ENCODE data around the gene FOXB2.
A peak's percentile ranks its signal among the peaks of the same experiment; 100 is the strongest.
"Not testable (repeated sequence)": the region's sequence is repeated elsewhere in the genome, so short reads cannot be mapped to it uniquely, and the experiment has no call there.

The FOXB2 gene

DNA sequence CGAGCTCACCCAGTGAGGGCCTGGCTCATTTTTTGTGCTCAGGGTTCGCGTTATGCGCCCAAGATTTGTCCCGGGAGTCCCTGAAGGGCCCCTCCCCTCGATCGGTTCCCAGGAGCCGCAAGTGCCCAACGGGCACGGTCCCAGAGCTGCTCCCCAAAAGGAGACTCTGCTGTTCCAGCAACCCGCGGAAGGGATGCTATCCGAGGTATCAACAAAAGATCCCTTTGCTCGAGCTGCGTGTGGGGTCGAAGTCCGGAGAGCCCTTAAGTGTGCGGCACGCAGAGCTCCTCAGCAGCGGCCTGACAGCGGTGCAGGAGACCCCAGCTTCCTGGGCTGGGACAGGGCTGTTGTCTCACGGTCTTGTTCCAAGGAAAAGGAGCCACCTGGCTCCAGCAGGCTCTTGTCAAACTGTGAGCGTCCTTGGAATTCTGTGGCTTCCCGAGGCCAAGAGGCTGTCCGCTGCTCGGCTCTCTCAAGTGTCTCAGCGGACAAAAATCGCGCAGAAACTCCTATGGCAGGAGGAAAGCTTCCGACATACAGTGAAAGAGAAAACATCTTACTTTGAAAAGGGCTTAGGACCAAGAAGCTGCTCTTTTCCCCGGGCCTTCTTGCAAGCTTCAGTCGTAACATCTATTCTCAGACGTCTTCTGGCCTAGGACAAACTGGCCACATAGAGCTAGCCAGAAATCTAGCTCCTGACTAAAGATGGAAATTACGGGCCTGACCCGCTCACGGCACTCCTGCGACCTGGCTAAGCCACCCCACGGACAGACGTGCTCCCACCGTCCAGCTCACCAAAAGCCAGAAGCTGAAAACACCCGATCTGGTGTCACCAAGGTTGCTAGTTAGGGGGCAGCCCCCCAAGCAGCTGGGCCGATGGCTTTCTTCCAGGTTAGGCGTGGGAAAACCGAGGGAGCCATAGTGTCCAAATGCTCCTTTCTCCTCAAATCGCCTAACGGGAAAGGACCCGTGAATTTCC, 2.6 kb upstream of the FOXB2 start:
- no peak for DNase-seq

DNA sequence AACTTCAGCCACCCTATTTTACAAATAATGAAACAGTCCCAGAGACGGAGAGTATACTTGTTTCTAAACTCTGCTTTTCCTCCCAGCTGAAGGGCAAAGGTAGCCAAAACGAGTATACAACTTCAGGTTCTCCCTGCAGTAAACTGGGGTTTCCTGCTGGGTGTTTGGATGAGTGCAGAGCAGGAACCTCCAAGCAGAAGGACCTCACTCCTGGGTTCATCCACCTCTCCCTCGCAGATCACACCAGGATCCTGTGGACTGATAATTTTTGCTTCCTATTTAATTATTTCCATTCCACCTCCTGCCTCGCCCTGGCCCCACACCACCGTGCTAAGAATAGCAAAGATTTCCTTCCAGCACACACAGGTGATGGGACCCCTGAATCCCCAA, 2.0 kb upstream of the FOXB2 start:
- DNase-seq = no peak

DNA sequence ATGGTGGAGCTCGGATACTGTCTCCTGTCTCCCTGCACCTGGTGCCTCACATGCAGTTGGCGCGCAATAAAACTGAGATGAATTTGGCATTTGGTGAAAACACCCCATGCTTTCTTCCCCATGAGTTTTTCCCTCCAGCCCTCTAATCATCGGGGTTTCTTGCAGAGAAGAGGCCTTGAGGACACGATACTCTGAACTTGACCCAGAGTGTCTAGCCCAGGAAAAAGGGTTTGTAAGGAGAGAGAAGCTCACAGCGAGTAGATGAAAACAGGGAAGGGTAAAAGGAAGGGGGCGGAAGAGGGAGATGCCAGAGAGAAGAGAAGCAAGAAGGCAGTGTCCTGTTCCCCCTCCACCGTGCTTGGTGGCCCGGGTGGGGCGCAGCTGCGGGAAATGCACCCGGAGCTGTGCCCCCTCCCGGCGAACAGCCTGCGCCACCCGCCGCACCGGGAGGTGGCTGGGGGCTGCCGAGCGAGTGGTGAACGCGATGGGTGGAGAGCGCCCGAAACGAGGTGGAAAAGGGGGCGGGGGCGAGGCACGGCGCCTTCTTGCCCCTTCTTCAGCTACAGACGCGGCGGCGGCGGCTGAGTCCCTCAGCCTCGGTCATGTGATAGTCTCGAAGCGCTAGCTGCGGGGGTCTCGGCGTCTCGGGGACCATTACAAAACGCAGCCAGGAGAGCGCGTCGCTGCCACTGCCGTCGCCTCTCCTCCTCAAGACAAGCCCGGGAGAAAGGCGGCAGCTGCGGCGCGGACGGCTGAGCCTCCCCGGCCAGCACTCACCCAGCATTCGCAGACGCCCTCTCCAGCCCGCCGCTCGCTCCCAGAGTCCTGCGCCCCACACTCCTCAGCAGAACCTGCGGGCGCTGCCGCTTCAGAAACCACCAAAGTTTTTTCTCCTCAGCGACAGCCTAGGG, 1.1 kb upstream of the FOXB2 start:
- no peak for DNase-seq

DNA sequence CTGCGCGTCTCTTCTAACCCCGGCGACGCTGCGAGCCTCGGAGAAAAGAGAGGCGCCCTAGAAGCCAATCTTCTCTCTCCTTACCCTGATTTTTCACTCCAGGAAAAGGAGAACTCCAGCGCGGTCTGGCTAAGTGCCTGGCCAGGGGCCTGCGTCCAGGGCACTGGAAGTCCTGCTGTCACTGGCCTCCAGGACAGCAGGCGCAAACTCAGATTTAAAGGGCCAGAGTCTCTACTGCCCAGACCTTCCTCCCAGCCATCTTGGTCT, 553 bp upstream of the FOXB2 start:
- no peak for DNase-seq

DNA sequence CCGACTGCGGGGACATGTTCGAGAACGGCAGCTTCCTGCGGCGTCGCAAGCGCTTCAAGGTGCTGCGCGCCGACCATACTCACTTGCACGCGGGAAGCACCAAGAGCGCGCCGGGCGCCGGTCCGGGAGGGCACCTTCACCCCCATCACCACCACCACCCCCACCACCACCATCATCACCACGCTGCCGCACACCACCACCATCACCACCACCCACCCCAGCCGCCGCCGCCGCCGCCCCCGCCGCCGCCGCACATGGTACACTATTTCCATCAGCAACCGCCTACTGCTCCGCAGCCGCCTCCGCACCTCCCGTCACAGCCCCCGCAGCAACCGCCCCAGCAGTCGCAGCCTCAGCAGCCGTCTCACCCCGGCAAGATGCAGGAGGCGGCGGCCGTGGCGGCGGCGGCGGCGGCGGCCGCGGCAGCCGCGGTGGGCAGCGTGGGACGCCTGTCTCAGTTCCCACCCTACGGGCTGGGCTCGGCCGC, 514 bp downstream of the FOXB2 start:
- DNase-seq = peak; percentile 31

DNA sequence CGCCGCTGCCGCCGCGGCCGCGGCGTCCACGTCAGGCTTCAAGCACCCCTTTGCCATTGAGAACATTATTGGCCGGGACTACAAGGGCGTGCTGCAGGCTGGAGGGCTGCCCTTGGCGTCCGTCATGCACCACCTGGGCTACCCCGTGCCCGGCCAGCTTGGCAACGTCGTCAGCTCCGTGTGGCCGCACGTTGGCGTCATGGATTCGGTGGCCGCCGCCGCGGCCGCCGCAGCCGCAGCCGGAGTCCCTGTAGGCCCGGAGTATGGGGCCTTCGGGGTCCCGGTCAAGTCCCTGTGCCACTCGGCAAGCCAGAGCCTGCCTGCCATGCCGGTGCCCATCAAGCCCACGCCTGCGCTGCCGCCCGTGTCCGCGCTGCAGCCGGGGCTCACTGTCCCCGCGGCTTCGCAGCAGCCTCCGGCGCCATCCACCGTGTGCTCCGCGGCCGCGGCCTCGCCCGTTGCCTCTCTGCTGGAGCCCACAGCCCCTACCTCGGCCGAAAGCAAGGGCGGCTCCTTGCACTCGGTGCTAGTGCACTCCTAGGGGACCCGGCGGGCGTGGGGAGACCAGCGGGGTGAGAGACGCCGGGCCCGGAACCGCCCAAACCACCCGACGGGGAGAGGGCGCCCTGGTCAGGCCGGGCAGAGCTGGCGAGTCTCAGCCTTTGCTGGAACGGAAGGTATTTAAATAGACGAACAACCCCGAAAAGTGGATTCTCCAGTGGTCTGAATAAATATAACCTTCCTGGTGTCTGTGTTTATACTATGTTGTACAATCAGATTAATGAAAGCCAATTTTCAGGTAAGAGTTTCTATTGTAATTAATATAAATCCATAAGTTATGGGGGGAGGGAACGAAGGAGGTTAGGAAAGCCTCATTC, 1.2 kb downstream of the FOXB2 start:
- no peak for DNase-seq

DNA sequence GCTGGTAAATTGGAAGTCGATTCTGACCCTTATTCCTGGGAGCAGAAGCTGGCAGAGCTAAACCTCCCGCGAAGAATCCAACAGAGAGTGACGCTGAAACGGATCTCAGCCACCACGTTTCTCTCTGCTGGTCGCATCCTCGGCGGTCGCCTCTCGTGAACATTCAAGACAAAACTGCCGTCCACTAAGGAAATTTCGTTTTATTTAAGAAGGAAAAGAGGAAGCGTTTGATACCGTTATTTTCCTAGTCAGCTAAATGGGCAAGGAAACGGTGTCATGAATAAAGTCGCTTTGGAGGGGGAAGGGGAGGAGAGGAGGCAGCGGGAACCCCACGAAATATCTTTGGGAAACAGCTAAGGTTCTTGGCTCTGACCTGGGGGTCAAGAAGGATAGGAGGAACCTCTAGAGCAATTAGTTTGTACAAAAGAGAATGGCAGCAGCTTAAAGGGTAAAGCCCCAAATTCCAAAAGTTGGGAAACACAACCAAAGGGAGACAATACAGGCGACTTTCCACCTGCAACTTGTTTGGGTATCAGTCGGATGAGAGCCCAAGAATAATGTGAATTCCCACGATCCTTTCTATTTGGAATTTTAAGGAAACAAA, 1.9 kb downstream of the FOXB2 start:
- DNase-seq = no peak

DNA sequence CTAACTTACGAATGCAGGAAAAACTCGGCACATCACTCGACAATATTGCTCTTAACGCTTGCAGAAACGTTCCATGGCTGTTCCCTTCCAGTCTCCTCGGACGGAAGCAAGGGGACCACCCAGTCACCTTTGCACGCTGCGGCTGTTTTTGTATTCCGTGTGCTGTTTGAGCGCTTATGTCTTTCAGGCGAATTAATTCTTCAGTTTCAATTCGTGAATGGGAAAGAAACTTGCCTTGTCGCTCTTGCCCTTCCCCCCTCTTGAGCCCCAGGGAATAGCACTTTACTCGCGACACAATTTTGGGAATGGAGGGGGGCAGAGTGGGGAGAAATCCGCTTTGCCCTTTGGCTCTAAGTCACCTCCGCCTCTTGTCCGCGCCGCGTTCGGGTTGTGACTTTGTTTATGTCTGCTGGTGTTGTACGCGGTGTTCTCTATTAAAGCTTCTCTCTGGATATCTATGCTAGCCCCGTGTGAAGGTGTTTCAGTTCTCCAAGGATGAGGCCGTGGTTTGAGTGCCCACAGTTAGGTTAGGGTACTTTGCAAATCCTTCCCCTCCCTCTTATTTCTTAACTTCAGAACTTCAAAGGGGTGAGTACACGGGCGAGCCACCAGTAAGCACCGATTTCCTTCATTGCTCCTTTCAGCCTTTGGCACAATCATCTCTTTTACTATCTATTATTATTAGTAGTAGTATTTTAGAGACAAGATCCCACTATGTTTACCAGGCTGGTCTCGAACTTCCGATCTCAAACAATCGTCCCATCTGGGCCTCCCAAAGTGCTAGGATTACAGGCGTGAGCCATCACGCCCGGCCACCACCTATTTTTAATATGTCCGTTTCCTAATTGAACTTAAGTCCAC, 2.7 kb downstream of the FOXB2 start:
- DNase-seq = no peak

DNA sequence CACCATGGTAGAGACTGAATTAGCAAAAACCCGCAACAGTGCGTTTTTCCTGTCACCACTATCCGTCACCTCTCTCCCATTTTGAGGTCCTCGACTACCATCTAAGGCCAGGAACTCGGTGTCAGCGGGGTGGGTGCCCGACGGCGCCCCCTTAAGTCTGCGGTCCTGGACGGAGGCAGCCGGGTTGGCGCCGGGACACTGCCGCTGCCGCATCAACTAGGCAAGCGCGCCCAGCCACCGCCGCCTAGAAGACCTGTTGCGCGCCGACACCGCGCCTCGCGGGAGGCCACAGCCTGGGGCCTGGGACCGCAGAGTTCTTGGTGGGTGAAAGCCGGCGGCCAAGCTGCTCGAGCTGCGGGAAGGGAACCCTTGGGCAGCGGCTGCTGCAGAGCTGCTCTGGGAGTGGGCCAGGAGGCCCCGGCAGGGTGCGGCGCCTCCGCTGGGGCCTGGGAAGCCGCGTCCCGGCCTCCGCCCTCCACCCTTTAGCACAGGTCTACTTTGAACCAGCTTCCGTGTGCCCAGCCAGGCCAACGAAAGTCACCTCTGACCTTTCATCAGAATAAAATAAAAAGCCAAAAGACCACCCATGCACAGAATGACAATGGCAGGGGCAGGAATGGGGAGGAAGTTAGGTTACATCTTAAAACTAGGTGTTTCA, 3.5 kb downstream of the FOXB2 start:
- DNase-seq = no peak

DNA sequence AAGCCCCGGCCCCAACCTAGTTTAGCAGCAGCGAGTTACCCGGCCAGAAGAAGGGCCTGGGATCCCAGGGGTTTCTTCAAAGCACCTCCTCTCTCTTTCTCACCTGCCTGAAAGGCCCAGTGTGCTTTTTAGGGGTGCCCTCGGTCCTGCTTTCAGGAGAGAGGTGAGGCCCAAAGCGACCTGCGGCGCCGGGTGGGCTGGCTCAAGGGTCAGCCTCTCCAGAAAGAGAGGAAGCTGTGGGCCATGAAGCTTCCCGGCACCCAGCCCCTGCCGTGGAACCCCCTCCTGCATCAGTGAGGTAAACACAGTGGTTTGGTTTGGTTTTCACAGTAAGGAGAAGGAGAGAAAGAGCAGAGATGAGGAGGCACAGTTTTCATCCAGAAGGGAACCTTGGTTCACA, 4.3 kb downstream of the FOXB2 start:
- DNase-seq = no peak

DNA sequence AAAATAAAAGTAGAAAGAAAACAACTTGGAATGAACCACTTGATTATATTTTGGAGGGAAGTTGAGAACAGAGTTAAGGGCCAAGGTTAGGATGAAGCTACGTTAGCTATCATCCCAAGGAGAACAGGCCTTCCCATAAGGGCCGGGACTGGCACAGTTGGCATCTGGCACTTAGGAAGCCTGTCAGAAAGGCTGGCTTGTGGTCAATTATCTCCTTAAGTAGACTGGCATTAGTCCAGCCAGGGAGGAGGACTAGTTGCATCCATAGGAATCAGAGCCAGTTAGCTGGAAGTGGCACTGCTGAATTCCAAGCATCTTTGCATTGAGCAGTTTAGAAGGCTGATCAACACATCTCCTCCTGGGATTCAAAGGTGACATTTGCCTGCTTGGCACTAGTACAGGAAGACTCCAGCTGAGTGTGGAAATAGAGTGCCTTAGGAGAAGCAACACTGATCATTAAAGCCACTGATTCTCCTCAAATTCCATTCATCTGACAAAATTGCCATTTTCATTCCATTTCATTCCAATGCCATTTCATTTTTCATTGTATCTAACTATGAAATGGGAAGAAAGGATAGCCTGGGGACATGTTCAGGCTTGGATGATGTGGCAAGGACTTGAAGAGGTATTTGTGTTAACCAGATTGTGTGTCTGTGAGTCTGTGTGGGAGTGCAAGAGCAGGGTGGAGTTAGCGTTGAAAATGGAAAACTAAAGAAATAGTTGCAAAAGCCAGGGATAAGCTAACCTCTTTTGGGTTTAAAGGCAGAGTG, 5.5 kb downstream of the FOXB2 start:
- no peak for DNase-seq

DNA sequence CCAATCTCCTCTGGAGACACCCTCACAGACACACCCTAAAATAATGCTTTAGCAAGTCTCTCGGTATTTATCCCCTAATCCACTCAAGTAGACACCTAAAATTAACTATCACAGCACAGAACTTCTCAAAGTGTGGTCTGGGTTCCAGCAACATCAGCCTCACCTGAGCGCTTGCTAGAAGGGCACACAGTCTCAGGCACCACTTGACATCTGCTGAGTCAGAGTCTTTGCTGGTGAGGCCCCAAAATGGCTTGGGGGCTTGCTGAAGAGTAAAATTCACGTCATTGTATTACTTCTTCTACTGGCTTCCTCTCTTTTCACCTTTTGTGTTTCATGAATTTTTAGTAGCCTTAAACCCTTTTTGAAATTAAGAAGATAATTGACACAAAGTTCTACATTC, 9.0 kb downstream of the FOXB2 start:
- no peak for DNase-seq

DNA sequence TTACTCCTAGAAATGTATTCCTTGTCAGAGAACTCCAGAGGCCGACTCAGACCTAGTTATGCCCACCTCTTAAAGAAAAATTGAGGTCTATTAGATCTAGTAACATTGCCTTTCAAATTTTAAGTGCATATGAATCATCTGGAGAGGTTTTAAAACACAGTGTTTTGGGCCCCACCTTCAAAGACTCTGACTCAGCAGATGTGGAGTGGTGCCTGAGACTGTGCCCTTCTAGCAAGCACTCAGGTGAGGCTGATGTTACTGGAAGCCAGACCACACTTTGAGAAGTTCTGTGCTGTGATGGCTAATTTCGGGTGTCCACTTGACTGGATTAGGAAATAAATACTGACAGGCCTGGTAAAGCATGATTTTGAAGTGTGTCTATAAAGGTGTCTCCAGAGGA, 10.6 kb downstream of the FOXB2 start:
- no peak for DNase-seq

DNA sequence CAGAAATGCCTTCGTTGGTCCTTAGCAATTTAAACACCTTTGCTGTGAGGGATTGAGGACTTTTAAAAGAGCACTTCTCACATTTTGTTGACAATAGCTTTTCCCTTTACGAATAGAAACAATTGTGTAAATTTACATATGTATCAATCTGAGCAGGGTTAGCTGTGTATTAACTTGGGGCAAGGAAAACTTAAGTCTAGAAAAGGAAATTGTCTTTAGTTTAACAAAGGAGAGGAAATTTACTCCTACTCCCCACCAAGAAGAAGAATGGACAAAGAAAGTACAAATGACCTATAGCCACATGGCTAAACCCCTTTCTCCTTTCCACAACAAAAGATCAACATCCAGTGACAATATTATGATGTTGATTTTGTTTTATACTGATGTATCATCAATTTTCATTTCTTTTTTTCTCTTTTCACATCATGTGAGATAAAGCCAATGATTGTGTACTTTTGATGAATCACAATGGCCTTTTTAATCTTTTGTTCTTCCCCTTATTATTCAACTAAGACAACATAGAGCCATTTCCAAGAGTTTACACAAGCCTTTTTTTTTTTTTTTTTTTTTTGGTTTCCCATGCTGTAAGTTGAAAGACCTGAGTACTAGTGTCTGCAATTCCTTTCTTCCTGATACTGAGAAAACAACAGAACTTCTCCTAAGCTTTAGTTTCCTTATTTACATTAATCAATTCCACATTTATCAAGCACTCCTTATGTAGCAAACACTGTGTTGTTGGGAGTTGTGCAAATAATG, 19.0 kb downstream of the FOXB2 start:
- DNase-seq = no peak

DNA sequence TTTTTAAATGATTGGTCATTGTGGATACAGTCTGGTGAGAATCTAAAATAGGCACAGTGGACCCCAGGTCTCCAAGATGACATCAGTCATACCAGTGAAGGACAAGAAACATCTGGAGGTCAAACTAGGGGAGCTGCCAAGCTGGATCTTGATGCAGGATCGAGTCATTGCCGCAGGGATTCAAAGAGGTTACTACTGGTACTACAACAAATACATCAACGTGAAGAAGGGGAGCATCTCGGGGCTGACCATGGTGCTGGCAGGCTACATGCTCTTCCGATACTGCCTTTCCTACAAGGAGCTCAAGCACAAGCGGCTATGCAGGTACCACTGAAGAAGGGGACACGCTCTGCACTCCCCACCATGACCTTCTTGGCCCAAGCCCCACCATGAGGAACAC, 20.9 kb downstream of the FOXB2 start:
- DNase-seq = no peak

DNA sequence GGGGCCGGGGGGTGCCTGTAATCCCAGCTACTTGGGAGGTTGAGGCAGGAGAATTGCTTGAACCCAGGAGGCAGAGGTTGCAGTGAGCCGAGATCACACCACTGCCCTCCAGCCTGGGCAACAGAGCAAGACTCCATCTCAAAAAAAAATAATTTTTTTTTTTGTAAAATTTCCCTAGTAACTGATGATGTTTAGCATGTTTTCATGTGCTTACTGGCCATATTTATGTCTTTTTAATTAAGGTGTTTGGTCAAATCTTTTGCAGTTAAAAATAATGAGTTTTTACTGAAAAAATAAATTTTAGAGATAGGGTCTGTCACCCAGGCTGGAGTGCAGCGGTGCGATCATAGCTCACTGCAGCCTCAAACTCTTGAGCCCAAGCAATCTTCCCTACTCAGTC, 24.3 kb downstream of the FOXB2 start:
- not testable (repeated sequence) for DNase-seq

DNA sequence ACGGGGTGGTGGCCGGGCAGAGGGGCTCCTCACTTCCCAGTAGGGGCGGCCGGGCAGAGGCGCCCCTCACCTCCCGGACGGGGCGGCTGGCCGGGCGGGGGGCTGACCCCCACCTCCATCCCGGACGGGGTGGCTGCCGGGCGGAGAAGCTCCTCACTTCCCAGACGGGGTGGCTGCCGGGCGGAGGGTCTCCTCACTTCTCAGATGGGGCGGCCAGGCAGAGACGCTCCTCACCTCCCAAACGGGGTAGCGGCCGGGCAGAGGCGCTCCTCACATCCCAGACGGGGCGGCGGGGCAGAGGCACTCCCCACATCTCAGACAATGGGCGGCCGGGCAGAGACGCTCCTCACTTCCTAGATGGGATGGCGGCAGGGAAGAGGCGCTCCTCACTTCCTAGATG, 41.2 kb downstream of the FOXB2 start:
- not testable (repeated sequence) for DNase-seq

DNA sequence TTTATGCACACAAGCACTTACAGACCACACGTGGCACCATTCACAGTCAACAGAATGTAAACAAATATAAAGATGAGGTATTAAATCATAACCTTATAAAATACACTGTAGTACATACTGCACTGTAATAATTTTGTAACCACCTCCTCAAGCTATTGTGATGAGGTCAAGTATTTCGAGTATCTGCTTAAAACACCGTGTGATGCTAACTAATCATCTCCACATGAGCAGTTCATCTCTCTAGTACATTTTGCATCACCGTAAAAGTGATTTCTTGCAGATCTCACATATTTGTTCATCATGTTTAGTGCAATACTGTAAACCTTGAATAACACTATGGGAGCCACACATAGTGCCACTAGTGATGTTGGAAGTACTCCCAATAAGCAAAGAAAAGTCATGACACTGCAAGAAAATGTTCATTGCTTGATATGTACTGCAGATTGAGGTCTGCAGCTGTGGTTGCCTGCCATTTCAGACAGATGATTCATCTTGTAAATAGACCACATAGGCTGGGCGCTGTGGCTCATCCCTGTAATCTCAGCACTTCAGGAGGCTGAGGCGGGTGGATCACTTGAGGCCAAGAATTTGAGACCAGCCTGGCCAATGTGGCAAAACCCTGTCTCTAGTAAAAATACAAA, 44.3 kb downstream of the FOXB2 start:
- DNase-seq = no peak

DNA sequence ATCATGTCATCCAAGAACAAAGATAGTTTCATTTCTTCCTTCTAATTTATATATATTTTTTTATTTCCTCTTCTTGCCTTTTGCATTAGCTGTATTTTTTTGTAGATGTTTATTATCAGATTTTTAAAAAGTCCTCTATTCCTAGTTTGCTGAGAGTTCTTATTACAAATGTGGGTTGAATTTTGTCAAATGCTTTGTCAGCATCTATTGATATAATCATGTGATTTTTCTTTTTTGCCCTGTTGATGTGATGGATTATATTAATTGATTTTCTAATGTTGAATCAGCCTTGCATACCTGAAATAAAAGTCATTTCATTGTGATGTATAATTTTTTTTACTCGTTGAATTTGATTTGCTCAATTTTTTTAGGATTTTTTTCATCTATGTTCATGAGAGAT, 46.9 kb downstream of the FOXB2 start:
- no peak for DNase-seq
